Neural cell (in vitro differentiated cells): ENCODE data around the gene NKD1. TPM values are rescaled to one million over a fixed set of nuclear protein-coding genes. Genes with fewer than 3 reads are reported as not detected.

Experiments used
- H2AFZ ChIP-seq: fragments of 200-600, 300-800 bp; sonication (generic), shearing (Covaris generic); 2 replicates; pipeline ENCODE4 v1.6.0; 2014; ENCODE audit warnings: low read depth, mild to moderate bottlenecking, antibody characterized with exemption, low read length, moderate library complexity
- H3F3A ChIP-seq: fragments of 200-600 bp; shearing (Covaris generic); 2 replicates; pipeline ENCODE4 v1.6.1; 2016; ENCODE audit warnings: mild to moderate bottlenecking, moderate library complexity, mixed read lengths, antibody characterized with exemption, low read length; ENCODE audit not compliant: insufficient read depth, poor library complexity, severe bottlenecking
- H3K27ac ChIP-seq: fragments of 200-600, 300-800 bp; sonication (generic), shearing (Covaris generic); 2 replicates; pipeline ENCODE4 v1.5.1; 2014; ENCODE audit warnings: mild to moderate bottlenecking, low read length, moderate library complexity
- H3K27me3 ChIP-seq: fragments of 300-800, 200-600 bp; sonication (generic), shearing (Covaris generic); 2 replicates; pipeline ENCODE4 v1.6.0; 2014; ENCODE audit warnings: mild to moderate bottlenecking, low read depth, low read length, moderate library complexity; ENCODE audit not compliant: insufficient read depth
- H3K36me3 ChIP-seq: fragments of 300-800, 200-600 bp; sonication (generic), shearing (Covaris generic); 2 replicates; pipeline ENCODE4 v1.5.1; 2014; ENCODE audit warnings: mild to moderate bottlenecking, antibody characterized with exemption, low read length, moderate library complexity; ENCODE audit not compliant: insufficient read depth
- H3K4me2 ChIP-seq: fragments of 300-800, 200-600 bp; sonication (generic), shearing (Covaris generic); 2 replicates; pipeline ENCODE4 v1.6.0; 2014; ENCODE audit warnings: mild to moderate bottlenecking, low read length
- H3K4me3 ChIP-seq: fragments of 300-800, 200-600 bp; sonication (generic), shearing (Covaris generic); 2 replicates; pipeline ENCODE4 v1.5.1; 2014; ENCODE audit warnings: mild to moderate bottlenecking, low read length, moderate library complexity
- H3K79me2 ChIP-seq: fragments of 200-600 bp; shearing (Covaris generic); replicated peaks from 2 replicates; pipeline ENCODE4 v1.6.0; 2014; ENCODE audit warnings: mild to moderate bottlenecking, low read length, moderate library complexity; ENCODE audit not compliant: insufficient read depth
- H3K9ac ChIP-seq: fragments of 300-800, 200-600 bp; sonication (generic), shearing (Covaris generic); 2 replicates; pipeline ENCODE4 v1.6.1; 2016; ENCODE audit warnings: mild to moderate bottlenecking, low read length, mixed read lengths
- H3K9me2 ChIP-seq: fragments of 200-600 bp; shearing (Covaris generic); 2 replicates; pipeline ENCODE4 v1.6.1; 2016; ENCODE audit warnings: mild to moderate bottlenecking, low read length, mixed read lengths; ENCODE audit not compliant: insufficient read depth
- H3K9me3 ChIP-seq: fragments of 200-600, 300-800 bp; sonication (generic), shearing (Covaris generic); 2 replicates; pipeline ENCODE4 v1.6.1; 2016; ENCODE audit warnings: mild to moderate bottlenecking, mixed run types, low read length, moderate library complexity, mixed read lengths
- H4K20me1 ChIP-seq: fragments of 200-600 bp; shearing (Covaris generic); 2 replicates; pipeline ENCODE4 v1.6.1; 2016; ENCODE audit warnings: mild to moderate bottlenecking, mixed run types; ENCODE audit not compliant: insufficient read depth
- EP300 ChIP-seq: fragments of 450-650 bp; conservative IDR thresholded peaks from 2 replicates; pipeline ENCODE4 v1.6.1; 2014; ENCODE audit warnings: antibody characterized with exemption, mild to moderate bottlenecking, moderate library complexity; ENCODE audit not compliant: poor library complexity, severe bottlenecking
- EZH2 ChIP-seq: fragments of 200-600, 300-800 bp; shearing (Covaris generic), sonication (generic); IDR thresholded peaks from 2 replicates; pipeline ENCODE4 v1.6.1; 2014; ENCODE audit warnings: antibody characterized with exemption, low read length, borderline replicate concordance, mild to moderate bottlenecking; ENCODE audit not compliant: insufficient read depth, poor library complexity, severe bottlenecking
- MXI1 ChIP-seq: fragments of 450-650 bp; conservative IDR thresholded peaks from 2 replicates; pipeline ENCODE4 v1.6.1; 2014; ENCODE audit warnings: antibody characterized with exemption, mild to moderate bottlenecking; ENCODE audit not compliant: poor library complexity, severe bottlenecking
- POLR2AphosphoS5 ChIP-seq: IDR thresholded peaks from 2 replicates; pipeline ENCODE4 v1.6.1; 2012
- RAD21 ChIP-seq: fragments of 450-650 bp; conservative IDR thresholded peaks from 2 replicates; pipeline ENCODE4 v1.6.1; 2014; ENCODE audit warnings: antibody characterized with exemption, mild to moderate bottlenecking, moderate library complexity
- REST ChIP-seq: IDR thresholded peaks from 2 replicates; pipeline ENCODE4 v1.6.1; 2012; ENCODE audit warnings: borderline replicate concordance
- SMC3 ChIP-seq: fragments of 450-650 bp; conservative IDR thresholded peaks from 2 replicates; pipeline ENCODE4 v1.6.1; 2014; ENCODE audit warnings: antibody characterized with exemption, mild to moderate bottlenecking, moderate library complexity; ENCODE audit not compliant: poor library complexity
- TAF1 ChIP-seq: IDR thresholded peaks from 2 replicates; pipeline ENCODE4 v1.6.1; 2012; ENCODE audit warnings: low read depth
- polyA plus RNA-seq: library from polyadenylated mRNA; depleted of rRNA; stranded (reverse); fragments of >200 nt; gene quantifications from 2 replicates; pipeline ENCODE4 v1.2.3, GENCODE V29; 2014
- TF ChIP-seq, protein P1 (sequence below): fragments of 450-650 bp; IDR thresholded peaks from 2 replicates; pipeline ENCODE4 v1.5.1; 2014; ENCODE audit warnings: antibody characterized with exemption, mild to moderate bottlenecking, moderate library complexity; ENCODE audit not compliant: poor library complexity, severe bottlenecking

NKD1 gene
- polyA plus RNA-seq, 1 donor from 2014 or later, result 1.1 TPM

DNA sequence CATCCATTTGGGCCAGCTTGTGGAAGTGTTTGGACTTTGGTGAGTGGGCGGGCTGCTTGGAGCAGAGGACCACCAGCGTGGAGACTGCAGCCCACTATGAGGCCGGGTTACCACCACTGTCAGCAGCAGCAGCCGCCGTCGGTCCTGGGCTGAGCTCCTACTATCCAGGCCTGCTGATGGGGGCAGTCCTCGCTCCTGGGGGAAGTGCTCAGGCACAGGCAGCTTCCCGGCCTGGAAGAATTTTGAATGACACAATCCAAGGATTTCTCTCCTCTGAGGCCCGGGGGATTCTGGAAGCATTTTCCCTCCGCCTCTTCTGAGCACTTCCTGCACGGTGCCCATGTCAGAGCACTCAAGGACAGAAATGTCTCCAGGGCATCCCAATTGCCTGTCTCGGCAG, 139.9 kb downstream of the NKD1 start:
- H3K79me2 ChIP-seq, result no peaks in the 10 kb centered on the region
- H3K9ac ChIP-seq, result no peak overlapping the region
- H2AFZ ChIP-seq, result no peak overlapping the region
- no peak overlapping the region for H3K4me2 ChIP-seq
- H3K27me3 ChIP-seq, result peaks cover 6% of the 10 kb centered on the region
- H3F3A ChIP-seq, result no peaks in the 10 kb centered on the region
- H3K36me3 ChIP-seq, result no peaks in the 10 kb centered on the region
- H3K9me3 ChIP-seq, result no peaks in the 10 kb centered on the region
- no peak overlapping the region for H3K4me3 ChIP-seq
- no peaks in the 10 kb centered on the region for H3K9me2 ChIP-seq
- no peak for TF ChIP-seq TAF1
- TF ChIP-seq EZH2, result no peak
- no peak for TF ChIP-seq EP300
- TF ChIP-seq RAD21, result no peak
- no peak for TF ChIP-seq SMC3
- no peaks in the 10 kb centered on the region for H4K20me1 ChIP-seq
- no peak overlapping the region for H3K27ac ChIP-seq

GRCh38 chr16:50688867-50689266, 140.7 kb downstream of the NKD1 start:
- no peak overlapping the region for H2AFZ ChIP-seq
- no peaks in the 10 kb centered on the region for H3K9me3 ChIP-seq
- no peak overlapping the region for H3K4me3 ChIP-seq
- H3K36me3 ChIP-seq, result no peaks in the 10 kb centered on the region
- no peak overlapping the region for H3K9ac ChIP-seq
- H3F3A ChIP-seq, result no peaks in the 10 kb centered on the region
- H4K20me1 ChIP-seq, result no peaks in the 10 kb centered on the region
- no peaks in the 10 kb centered on the region for H3K79me2 ChIP-seq
- no peak overlapping the region for H3K27ac ChIP-seq
- no peak overlapping the region for H3K4me2 ChIP-seq
- H3K9me2 ChIP-seq, result no peaks in the 10 kb centered on the region
- no peak for TF ChIP-seq MXI1
- TF ChIP-seq, protein P1, sequence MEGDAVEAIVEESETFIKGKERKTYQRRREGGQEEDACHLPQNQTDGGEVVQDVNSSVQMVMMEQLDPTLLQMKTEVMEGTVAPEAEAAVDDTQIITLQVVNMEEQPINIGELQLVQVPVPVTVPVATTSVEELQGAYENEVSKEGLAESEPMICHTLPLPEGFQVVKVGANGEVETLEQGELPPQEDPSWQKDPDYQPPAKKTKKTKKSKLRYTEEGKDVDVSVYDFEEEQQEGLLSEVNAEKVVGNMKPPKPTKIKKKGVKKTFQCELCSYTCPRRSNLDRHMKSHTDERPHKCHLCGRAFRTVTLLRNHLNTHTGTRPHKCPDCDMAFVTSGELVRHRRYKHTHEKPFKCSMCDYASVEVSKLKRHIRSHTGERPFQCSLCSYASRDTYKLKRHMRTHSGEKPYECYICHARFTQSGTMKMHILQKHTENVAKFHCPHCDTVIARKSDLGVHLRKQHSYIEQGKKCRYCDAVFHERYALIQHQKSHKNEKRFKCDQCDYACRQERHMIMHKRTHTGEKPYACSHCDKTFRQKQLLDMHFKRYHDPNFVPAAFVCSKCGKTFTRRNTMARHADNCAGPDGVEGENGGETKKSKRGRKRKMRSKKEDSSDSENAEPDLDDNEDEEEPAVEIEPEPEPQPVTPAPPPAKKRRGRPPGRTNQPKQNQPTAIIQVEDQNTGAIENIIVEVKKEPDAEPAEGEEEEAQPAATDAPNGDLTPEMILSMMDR, result no peak
- no peak for TF ChIP-seq RAD21
- no peak for TF ChIP-seq EZH2
- no peak for TF ChIP-seq EP300
- H3K27me3 ChIP-seq, result peaks cover 11% of the 10 kb centered on the region

GRCh38 chr16:50690177-50690576, 142.0 kb downstream of the NKD1 start:
- Histone ChIP-seq H3K79me2 (no peaks in the 10 kb centered on the region), H3K27ac (no peak overlapping the region), H3K27me3 (peaks cover 17% of the 10 kb centered on the region), H3K4me2 (no peak overlapping the region), H3F3A (no peaks in the 10 kb centered on the region), H3K9ac (no peak overlapping the region), H4K20me1 (no peaks in the 10 kb centered on the region), H3K4me3 (no peak overlapping the region), H3K9me2 (no peaks in the 10 kb centered on the region), H3K36me3 (no peaks in the 10 kb centered on the region), H3K9me3 (no peaks in the 10 kb centered on the region), H2AFZ (no peak overlapping the region)
- no peak for TF ChIP-seq MXI1
- no peak for TF ChIP-seq POLR2AphosphoS5
- TF ChIP-seq REST, result no peak
- TF ChIP-seq SMC3, result no peak
- no peak for TF ChIP-seq EP300
- no peak for TF ChIP-seq RAD21
- TF ChIP-seq, protein P1, result no peak
- no peak for TF ChIP-seq TAF1
